Ovary (tissue), 9 donors: ENCODE measurements around the gene CRYAA. TPM values are rescaled to one million over a fixed set of nuclear protein-coding genes. Genes with fewer than 3 reads are reported as not detected.

Experiments used
- DNase-seq, 5 donors: peaks; one replicate each; pipeline ENCODE4 v3.0.0-alpha.2; 2019 to 2020
- H3K27ac ChIP-seq, 2 donors: fragments of 200-600 bp; one replicate each; pipeline versions ENCODE4 v1.5.1 to v1.8.0; 2019 to 2022
- H3K27me3 ChIP-seq: fragments of 200-600 bp; one replicate; pipeline ENCODE4 v1.8.0; 2022
- H3K36me3 ChIP-seq: fragments of 200-600 bp; sonication (generic); one replicate; pipeline ENCODE4 v1.5.1; 2019
- H3K4me1 ChIP-seq: one replicate; pipeline ENCODE4 v1.8.1; 2013; ENCODE audit warnings: mild to moderate bottlenecking, moderate library complexity; ENCODE audit not compliant: insufficient read depth
- H3K4me3 ChIP-seq: fragments of 200-600 bp; sonication (generic); one replicate; pipeline ENCODE4 v1.5.1; 2017
- H3K9me3 ChIP-seq, 2 donors: fragments of 200-600 bp in 1 of 2; sonication (generic) in 1 of 2; one replicate each; pipeline versions ENCODE4 v1.5.1 to v1.8.1; 2013 to 2019; ENCODE audit warnings: mild to moderate bottlenecking in 1 of 2, moderate library complexity in 1 of 2
- EP300 ChIP-seq: sonication (generic); formaldehyde crosslinking; IDR thresholded peaks from one replicate; pipeline ENCODE4 v1.6.1; 2017; ENCODE audit warnings: antibody characterized with exemption
- POLR2A ChIP-seq: fragments of 450-650 bp; IDR thresholded peaks from one replicate; pipeline ENCODE4 v1.6.1; 2017; ENCODE audit warnings: antibody characterized with exemption, mild to moderate bottlenecking, moderate library complexity
- WGBS, 3 donors: extraction: QIAGEN DNeasy Blood & Tissue Kit in 1 of 3; methylation state at CpG; one replicate each; pipeline versions ENCODE4 v1.1.5 to v1.1.7; 2013 to 2017; 5-methylcytosine and 5-hydroxymethylcytosine counted together
- intact Hi-C, 4 donors: fragments of 100-400 bp; cut with DNase I; formaldehyde crosslinking; loops; one replicate each; pipeline versions ENCODE4 v1.11.0 to v1.15.1; 2022 to 2023
- polyA plus RNA-seq, 2 donors: library from polyadenylated mRNA; stranded (reverse); fragments of 200-250 nt in 1 of 2; fragments of 350-450 nt in 1 of 2; fragmentation: Illumina TruSeq in 1 of 2; extraction: RNeasy Lipid Tissue Mini Kit (QIAGEN cat#74804) in 1 of 2; gene quantifications; one replicate each; pipeline ENCODE4 v1.2.3, GENCODE V29; 2013 to 2014
- total RNA-seq, 7 donors: library from RNA; depleted of rRNA in 2 of 7; stranded (reverse); fragments of >200 nt in 2 of 7; fragmentation: NEBNext Ultra II Directional in 3 of 7; extraction: Animal tissue kit (Norgen Biotek cat#: 25700) in 3 of 7; gene quantifications; one replicate each; pipeline versions ENCODE4 v1.1.0 to v1.2.4, GENCODE V29; 2016 to 2023
- TF ChIP-seq, protein P1 (sequence below), 3 donors: fragments of 450-650 bp in 2 of 3; fragments of 200-600 bp in 1 of 3; IDR thresholded peaks; one replicate each; pipeline versions ENCODE4 v1.5.1 to v1.8.0; 2016 to 2022; ENCODE audit warnings: antibody characterized with exemption in 3 of 3, mild to moderate bottlenecking in 1 of 3
- donor health status: DM: no; HTN: no; CAD: no; lungs with moderate emphysema.
- donor health status: DM: no; HTN: no; CAD: no.
- donor health status: Bipolar disorder and iron deficiency.
- donor health status: DM: yes; HTN: yes; CAD: no.
- donor health status: DM: no; HTN: no; CAD: no.
- donor health status: DM: yes; HTN: yes; CAD: no.

CRYAA gene
- total and polyA plus RNA-seq, 9 donors: not detected

DNA sequence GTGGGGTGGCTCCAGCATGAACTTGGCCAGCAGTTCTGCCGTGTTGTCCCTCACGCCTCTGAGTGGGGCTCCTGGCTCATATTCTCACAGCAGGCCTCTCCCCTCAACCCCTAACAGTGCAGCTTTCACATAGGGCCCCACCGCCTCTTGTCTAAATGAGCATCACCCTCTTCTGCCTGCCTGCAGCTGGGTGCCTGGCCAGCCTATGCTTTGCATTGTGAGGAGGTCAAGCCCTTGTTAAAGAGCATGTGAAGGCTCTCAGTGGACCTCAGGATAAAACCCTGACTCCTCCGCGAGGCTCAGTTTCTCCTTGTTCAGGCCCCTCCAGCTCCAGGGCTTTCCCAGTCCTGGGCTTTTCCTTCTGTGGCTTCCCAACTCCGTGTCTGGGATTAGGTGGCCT is 34.8 kb downstream of the CRYAA start:
- H3K4me3 ChIP-seq: no peak overlapping the region
- WGBS, 3 donors: 72 to 80% (median 79%) methylated on average over 6 of the region's 6 CpGs
- DNase-seq: no peak

DNA sequence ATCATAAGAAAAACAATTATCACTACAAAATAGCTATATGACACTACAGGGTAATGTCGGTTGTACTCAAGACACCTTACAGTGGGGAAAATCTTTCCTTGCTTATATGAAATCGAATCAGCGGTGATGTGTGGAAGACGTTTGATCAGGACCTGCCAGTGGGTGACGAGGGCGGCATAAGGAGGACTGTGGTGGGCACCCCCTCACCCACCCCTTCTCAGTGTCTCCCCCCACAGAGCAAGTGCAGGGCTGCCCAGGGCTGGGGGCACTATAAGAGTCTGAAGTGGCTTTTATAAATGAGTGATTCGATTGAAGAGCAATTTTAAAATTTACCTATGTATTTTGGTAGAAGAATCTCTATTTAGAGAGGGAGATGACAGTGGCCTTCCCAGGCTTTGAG is 35.8 kb downstream of the CRYAA start:
- Histone ChIP-seq H3K4me1 (no peaks in the 10 kb centered on the region), H3K9me3 (peaks cover 0 to 5% of the 10 kb centered on the region in 2 donors), H3K36me3 (no peaks in the 10 kb centered on the region), H3K27ac (no peak overlapping the region), H3K4me3 (no peak overlapping the region), H3K27me3 (no peaks in the 10 kb centered on the region)
- TF ChIP-seq POLR2A: no peak
- no peak for TF ChIP-seq EP300
- TF ChIP-seq, protein P1, sequence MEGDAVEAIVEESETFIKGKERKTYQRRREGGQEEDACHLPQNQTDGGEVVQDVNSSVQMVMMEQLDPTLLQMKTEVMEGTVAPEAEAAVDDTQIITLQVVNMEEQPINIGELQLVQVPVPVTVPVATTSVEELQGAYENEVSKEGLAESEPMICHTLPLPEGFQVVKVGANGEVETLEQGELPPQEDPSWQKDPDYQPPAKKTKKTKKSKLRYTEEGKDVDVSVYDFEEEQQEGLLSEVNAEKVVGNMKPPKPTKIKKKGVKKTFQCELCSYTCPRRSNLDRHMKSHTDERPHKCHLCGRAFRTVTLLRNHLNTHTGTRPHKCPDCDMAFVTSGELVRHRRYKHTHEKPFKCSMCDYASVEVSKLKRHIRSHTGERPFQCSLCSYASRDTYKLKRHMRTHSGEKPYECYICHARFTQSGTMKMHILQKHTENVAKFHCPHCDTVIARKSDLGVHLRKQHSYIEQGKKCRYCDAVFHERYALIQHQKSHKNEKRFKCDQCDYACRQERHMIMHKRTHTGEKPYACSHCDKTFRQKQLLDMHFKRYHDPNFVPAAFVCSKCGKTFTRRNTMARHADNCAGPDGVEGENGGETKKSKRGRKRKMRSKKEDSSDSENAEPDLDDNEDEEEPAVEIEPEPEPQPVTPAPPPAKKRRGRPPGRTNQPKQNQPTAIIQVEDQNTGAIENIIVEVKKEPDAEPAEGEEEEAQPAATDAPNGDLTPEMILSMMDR (IDR thresholded peaks at IDR 0.05): no peak
- intact Hi-C loops: no loop called here
- no peak for DNase-seq
- WGBS, 3 donors: 89 to 94% (median 92%) methylated on average over 7 of the region's 7 CpGs

More for the DNA sequence above, 34.8 kb downstream of the CRYAA start:
- peaks cover 0 to 5% of the 10 kb centered on the region in 2 donors for H3K9me3 ChIP-seq
- H3K27me3 ChIP-seq: no peaks in the 10 kb centered on the region
- H3K4me1 ChIP-seq: no peaks in the 10 kb centered on the region
- TF ChIP-seq EP300 (no peak), POLR2A (no peak)
- TF ChIP-seq, protein P1 (IDR thresholded peaks at IDR 0.05): no peak
- no peaks in the 10 kb centered on the region for H3K36me3 ChIP-seq
- intact Hi-C loops: no loop called here
- no peak overlapping the region for H3K27ac ChIP-seq

DNA sequence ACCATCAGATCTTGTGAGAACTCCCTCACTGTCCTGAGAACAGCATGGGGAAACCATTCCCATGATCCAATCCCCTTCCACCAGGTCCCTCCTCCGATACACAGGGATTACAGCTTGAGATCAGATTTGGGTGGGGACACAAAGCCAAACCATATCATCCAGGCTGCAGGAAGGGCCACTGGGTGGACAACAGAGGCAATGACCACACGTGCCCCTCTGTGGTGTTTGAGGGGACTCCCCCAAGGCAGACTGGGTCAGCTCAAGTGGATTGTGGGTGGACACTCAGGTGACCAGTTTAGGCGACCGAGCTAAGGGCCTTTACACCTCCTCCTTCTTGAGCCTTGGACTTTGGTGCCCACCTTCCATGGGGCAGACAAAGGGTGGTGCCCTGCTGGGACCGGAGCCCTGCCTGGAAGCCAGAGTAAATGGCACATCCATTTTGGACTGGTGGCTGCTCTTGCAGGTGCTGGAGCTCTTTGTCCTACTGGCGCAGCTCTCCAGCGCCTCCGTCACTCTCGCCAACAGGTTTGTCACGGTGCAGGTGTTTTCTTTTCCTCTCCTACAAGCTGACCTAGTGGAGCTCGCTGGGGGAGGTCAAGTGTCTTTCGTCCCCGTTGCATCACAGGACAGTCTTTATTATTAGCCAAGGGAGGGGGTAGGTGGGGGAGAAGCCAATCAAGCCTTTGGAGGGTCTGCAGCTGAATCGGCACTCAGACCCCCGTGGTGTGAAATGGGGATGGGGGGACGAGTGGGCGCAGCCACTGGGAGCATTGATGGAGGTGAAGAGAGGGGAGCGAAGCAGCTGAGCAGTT is 37.6 kb downstream of the CRYAA start:
- TF ChIP-seq POLR2A: no peak
- H3K27me3 ChIP-seq: no peaks in the 10 kb centered on the region
- DNase-seq: peak in 1 of 5 donors; percentile 6
- intact Hi-C loops: no loop called here
- peaks cover 0 to under 1% of the 10 kb centered on the region in 2 donors for H3K9me3 ChIP-seq
- no peaks in the 10 kb centered on the region for H3K4me1 ChIP-seq
- H3K36me3 ChIP-seq: no peaks in the 10 kb centered on the region
- H3K4me3 ChIP-seq: no peak overlapping the region
- 79 to 84% (median 83%) methylated on average over 17 to 18 of the region's 18 CpGs for WGBS, 3 donors
- no peak overlapping the region for H3K27ac ChIP-seq

DNA sequence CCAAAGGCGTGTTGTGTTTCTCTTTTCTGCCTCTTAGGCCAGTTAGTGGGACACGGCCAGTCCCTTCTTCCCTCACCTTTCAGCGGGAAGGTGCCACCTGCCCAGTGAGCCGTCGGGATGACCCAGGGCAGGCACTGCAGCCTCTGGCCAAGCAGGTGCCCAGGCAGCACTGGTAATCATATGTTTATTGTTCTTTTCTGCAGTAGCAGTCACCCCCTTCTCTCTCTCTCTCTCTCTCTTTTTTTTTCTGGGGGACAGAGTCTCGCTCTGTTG is 38.2 kb downstream of the CRYAA start:
- intact Hi-C loops: no loop called here
- Histone ChIP-seq H3K27me3 (no peaks in the 10 kb centered on the region), H3K36me3 (no peaks in the 10 kb centered on the region), H3K27ac (no peak overlapping the region), H3K4me1 (no peaks in the 10 kb centered on the region), H3K9me3 (no peaks in the 10 kb centered on the region), H3K4me3 (no peak overlapping the region)
- TF ChIP-seq, protein P1 (IDR thresholded peaks at IDR 0.05): no peak
- TF ChIP-seq EP300 (no peak), POLR2A (no peak)
- 85 to 89% (median 88%) methylated on average over 6 of the region's 6 CpGs for WGBS, 3 donors
- DNase-seq: no peak

DNA sequence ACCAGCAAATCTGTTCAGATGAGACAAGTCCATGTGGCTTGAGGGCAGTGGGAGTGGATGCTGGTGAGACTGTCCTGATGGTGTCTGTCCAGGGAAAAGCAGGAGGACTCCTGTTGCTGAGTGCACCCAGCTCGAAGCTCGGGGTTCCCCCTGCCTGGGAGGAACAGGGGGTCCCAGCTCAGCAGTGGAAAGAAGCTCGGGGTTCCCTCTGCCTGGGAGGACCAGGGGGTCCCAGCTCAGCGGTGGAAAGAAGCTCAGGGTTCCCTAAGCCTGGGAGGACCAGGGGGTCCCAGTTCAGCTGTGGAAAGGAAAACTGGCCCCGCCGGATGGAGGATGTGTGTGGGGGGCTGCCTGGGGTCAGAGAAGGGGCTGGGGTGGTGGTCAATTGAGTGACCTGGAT is 39.1 kb downstream of the CRYAA start:
- Histone ChIP-seq H3K4me3 (no peak overlapping the region), H3K27me3 (no peaks in the 10 kb centered on the region), H3K9me3 (no peaks in the 10 kb centered on the region), H3K27ac (no peak overlapping the region), H3K4me1 (no peaks in the 10 kb centered on the region), H3K36me3 (no peaks in the 10 kb centered on the region)
- 77 to 91% (median 87%) methylated on average over 6 of the region's 6 CpGs for WGBS, 3 donors
- peak in 1 of 5 donors; percentile 10 for DNase-seq
- intact Hi-C loops: no loop called here
- TF ChIP-seq POLR2A (no peak), EP300 (no peak)
- TF ChIP-seq, protein P1 (IDR thresholded peaks at IDR 0.05): no peak
